Gastroesophageal sphincter (tissue), 3 donors: ENCODE measurements around the gene PYCR2.

Experiments used
- POLR2A ChIP-seq, 2 donors: fragments of 450-650 bp; IDR thresholded peaks; one replicate each; pipeline ENCODE4 v1.6.1; 2017; ENCODE audit warnings: antibody characterized with exemption in 2 of 2, mild to moderate bottlenecking in 2 of 2, moderate library complexity in 1 of 2
- TF ChIP-seq, protein P1 (sequence below), 4 experiments: fragments of 200-600 bp in 2 of 4; fragments of 450-650 bp in 2 of 4; sonication (generic) in 1 of 4; IDR thresholded peaks; one replicate each; pipeline ENCODE4 v1.5.1; 2017 to 2019; ENCODE audit warnings: antibody characterized with exemption in 4 of 4, mild to moderate bottlenecking in 2 of 4, moderate library complexity in 2 of 4

DNA sequence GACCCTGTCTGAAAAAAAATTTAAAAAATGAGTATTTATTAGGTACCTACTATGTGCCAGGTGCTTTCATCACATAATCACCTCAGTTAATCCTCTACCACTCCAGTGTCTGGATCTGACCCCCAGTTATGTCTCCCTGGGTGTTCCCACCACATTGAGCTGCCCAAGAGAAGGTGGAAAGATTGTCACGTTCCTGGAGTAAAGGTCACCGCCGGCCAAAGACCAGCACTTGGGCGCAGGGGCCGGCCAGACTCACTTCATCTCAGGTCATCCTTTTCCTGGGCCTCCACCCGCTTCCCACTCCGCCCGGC, 714 bp downstream of the PYCR2 start:
- no peak for TF ChIP-seq POLR2A (IDR thresholded peaks at IDR 0.05)
- TF ChIP-seq, protein P1, sequence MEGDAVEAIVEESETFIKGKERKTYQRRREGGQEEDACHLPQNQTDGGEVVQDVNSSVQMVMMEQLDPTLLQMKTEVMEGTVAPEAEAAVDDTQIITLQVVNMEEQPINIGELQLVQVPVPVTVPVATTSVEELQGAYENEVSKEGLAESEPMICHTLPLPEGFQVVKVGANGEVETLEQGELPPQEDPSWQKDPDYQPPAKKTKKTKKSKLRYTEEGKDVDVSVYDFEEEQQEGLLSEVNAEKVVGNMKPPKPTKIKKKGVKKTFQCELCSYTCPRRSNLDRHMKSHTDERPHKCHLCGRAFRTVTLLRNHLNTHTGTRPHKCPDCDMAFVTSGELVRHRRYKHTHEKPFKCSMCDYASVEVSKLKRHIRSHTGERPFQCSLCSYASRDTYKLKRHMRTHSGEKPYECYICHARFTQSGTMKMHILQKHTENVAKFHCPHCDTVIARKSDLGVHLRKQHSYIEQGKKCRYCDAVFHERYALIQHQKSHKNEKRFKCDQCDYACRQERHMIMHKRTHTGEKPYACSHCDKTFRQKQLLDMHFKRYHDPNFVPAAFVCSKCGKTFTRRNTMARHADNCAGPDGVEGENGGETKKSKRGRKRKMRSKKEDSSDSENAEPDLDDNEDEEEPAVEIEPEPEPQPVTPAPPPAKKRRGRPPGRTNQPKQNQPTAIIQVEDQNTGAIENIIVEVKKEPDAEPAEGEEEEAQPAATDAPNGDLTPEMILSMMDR (IDR thresholded peaks at IDR 0.05): no peak
